Activated gamma-delta T cell treated with Interleukin-2 at 50 U/mL for 16 hours (primary cell): Measurements from ENCODE around the gene KLRD1.
"Not testable (repeated sequence)": the region's sequence is repeated elsewhere in the genome, so short reads cannot be mapped to it uniquely, and the experiment has no call there.

Source experiments
- DNase-seq: peaks from one replicate; pipeline ENCODE4 v3.0.0-alpha.2; 2020

KLRD1 gene

DNA sequence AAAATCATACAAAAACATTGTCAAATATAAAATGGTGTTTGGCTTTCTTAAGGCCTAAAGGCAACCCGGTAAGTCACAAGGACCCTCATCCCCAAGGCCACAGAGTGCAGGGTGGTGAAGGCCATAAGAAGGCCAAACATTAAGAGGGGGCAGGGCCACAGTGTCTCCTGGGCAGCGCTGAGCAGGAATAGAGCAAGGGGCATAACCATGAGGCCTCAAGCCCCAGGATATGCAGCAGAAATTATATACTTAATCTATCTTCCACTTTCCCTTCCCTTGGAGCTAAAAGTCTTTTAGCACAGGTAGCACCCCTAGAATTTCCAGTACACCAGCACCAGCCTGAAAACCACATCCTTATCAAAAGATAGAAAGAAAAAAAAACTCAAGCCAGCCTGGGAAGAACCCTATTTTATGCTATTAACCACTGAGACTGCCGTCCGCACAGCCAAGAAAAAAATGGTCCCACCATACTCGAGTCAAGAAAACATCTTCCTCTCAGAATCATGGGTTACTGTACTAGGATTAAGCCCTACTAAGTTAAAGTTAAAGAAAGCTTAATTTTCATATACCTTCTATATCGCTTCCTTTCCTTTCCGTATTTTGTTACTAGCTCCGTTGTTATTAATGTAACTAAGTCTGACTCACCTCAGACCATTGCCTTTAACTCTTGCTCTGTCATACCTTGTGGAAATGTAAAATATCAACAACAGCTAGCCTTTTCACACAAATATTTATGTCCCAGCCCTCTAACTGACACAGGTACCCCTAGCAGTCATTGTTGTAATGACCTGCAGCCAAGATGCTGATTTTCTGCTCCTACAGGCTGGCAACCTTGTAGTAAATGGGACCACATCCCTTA lies 62.1 kb downstream of the KLRD1 start:
- DNase-seq: no peak

GRCh38 chr12:10371893-10372535 lies 64.3 kb downstream of the KLRD1 start:
- not testable (repeated sequence) for DNase-seq

DNA sequence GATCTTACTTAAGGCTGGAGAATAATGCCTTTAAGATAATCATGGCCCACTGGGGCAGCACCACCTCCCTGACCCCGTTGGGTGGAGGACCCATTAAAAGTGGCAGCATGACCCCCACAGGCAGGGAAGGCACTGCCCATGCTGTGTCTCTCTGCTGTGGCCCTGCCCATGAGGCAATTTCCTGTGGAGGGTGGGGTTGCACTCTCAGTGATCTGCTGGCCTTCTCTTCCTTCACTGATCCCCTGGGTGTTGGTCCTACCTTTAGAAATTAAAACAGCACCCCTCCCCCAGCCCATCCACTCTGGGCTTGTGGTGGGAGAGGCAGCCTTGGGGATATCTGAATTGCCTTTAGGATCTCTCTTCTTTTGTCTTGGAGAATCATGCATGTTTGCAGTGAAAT lies 64.9 kb downstream of the KLRD1 start:
- no peak for DNase-seq

GRCh38 chr12:10374624-10375018 lies 67.0 kb downstream of the KLRD1 start:
- DNase-seq: no peak

DNA sequence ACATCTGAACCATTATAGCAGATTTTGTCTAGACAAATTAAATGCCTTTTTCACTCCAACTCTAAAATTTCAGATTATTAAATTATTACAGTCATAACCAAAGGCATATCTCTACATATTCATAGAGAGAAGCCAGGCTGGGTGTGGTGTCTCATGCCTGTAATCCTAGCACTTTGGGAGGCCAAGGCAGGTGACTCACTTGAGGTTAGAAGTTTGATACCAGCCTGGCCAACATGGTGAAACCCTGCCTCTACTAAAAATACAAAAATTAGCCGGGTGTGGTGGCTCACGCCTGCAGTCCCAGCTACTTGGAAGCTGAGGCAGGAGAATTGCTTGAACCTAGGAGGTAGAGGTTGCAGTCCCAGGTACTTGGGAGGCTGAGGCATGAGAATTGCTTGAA lies 71.1 kb downstream of the KLRD1 start:
- not testable (repeated sequence) for DNase-seq
